ENCODE data around the gene F10. TPM values are rescaled to one million over a fixed set of nuclear protein-coding genes. Genes with fewer than 3 reads are reported as not detected.

Gene F10
- total and polyA plus RNA-seq, 2 of the 13 experiments (the other 11 are each of a cell fraction or from before 2014, with no cell fraction given), result 58.4 to 237 TPM

GRCh38 chr13:113129480-113129879, 6.9 kb downstream of the F10 start:
- Histone ChIP-seq H3K9ac (ENCODE audit: insufficient read depth, low read depth, low read length) (no peak overlapping the region), H2AFZ (ENCODE audit: low read length) (no peak overlapping the region), H3K27ac (ENCODE audit: extremely low read length, insufficient read depth, low read length) (no peak overlapping the region), H4K20me1 (ENCODE audit: insufficient read depth, low read length) (no peaks in the 10 kb centered on the region; the same call in none of the 2 replicates), H3K4me2 (ENCODE audit: low read depth, low read length) (no peak overlapping the region), H3K27me3 (ENCODE audit: control insufficient read depth in 1 of 2, insufficient read depth in 2 of 2, low read length in 2 of 2) (no peaks in the 10 kb centered on the region), H3K9me3 (ENCODE audit: low read length) (no peaks in the 10 kb centered on the region), H3K4me3 (replicated peaks in 1 of 3; ENCODE audit: insufficient read depth in 1 of 3, low read depth in 2 of 3, low read length in 3 of 3) (no peak overlapping the region), H3K4me1 (ENCODE audit: insufficient read depth, low read length) (peaks cover 28% of the 10 kb centered on the region), H3K79me2 (ENCODE audit: insufficient read depth, low read length) (peaks cover 9% of the 10 kb centered on the region), H3K36me3 (replicated peaks in 1 of 2; ENCODE audit: control insufficient read depth in 1 of 2, insufficient read depth in 2 of 2, low read length in 2 of 2) (peaks cover 3 to 22% of the 10 kb centered on the region in 2 experiments; a peak in 4 of 5 replicates)
- ATAC-seq (no peak), DNase-seq (ENCODE audit: low spot score) (no peak), FAIRE-seq (no peak)
- intact Hi-C loops (cut with micrococcal nuclease; ENCODE audit: unreplicated experiment) (no loop called here), in situ Hi-C loops (cut with HindIII; ENCODE audit: extremely low pct_ligation_motif_present, low pct_unique_long_range_greater_than_20kb) (no loop called here)
- no peak for TF ChIP-seq ARNTL (CRISPR knock-in tag; IDR thresholded peaks at IDR 0.05)
- TF ChIP-seq SRF (IDR thresholded peaks at IDR 0.05; ENCODE audit: low read depth, low read length), result no peak
- TF ChIP-seq, protein P1, sequence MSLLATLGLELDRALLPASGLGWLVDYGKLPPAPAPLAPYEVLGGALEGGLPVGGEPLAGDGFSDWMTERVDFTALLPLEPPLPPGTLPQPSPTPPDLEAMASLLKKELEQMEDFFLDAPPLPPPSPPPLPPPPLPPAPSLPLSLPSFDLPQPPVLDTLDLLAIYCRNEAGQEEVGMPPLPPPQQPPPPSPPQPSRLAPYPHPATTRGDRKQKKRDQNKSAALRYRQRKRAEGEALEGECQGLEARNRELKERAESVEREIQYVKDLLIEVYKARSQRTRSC (CRISPR knock-in tag; IDR thresholded peaks at IDR 0.05; ENCODE audit: low read depth), result no peak
- TF ChIP-seq ZBTB33 (CRISPR knock-in tag; IDR thresholded peaks at IDR 0.05), result peak; percentile 34; the same call in 1 of the 2 replicates
- TF ChIP-seq ZBTB38 (CRISPR knock-in tag; IDR thresholded peaks at IDR 0.05), result no peak
- peak; percentile 9; the same call in 1 of the 2 replicates for TF ChIP-seq RBFOX2 (IDR thresholded peaks at IDR 0.05; ENCODE audit: low read depth, low read length)
- POLR2A ChIA-PET, result no interaction called here
- BruUV-seq (replicated peaks), result no TSS peak
- 95% methylated on average over 27 of the region's 27 CpGs for WGBS (ENCODE audit: low lambda C conversion rate)
- CTCF ChIA-PET (ENCODE audit: low intra/inter-chr PET ratio, low total read pairs), result no interaction called here
